GM19238 (cell line): ENCODE measurements around the gene TIGD2.

Source experiments
- DNase-seq: peaks from one replicate; pipeline ENCODE4 v3.0.0; 2011; ENCODE audit warnings: low spot score; ENCODE audit not compliant: insufficient read length

The TIGD2 gene

GRCh38 chr4:89161841-89162240, 50.5 kb downstream of the TIGD2 start:
- no peak for DNase-seq

GRCh38 chr4:89162496-89162895, 51.2 kb downstream of the TIGD2 start:
- no peak for DNase-seq

DNA sequence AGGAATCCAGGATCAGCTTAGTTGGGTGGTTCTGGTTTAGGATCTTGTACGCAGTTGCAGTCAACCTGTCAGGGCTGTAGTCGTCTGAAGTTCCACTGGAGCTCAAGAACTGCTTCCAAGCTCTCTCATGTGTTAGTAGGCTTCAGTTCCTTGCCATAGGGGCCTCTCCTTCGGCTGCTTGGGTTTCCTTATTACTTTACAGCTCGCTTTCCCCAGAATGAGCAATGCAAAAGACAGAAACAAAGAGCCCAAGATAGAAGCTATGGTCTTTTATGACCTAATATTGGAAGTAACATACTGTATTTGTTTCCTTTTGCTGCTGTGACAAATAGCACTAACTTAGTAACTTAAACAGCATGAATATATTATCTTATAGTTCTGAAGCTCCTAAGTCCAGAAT, 51.7 kb downstream of the TIGD2 start:
- no peak for DNase-seq

- no peak for DNase-seq
Measured at GRCh38 chr4:89164400-89164799, 53.1 kb downstream of the TIGD2 start.
